MM.1S (cell line): Measurements from ENCODE around the gene HMHB1.

Experiments used
- CTCF ChIP-seq: fragments of 300-600 bp; sonication (generic); IDR thresholded peaks from 2 replicates; pipeline ENCODE4 v1.5.1; 2016; ENCODE audit warnings: antibody characterized with exemption, low read length, mixed read lengths
- EZH2 ChIP-seq: fragments of 300-600 bp; sonication (generic); optimal IDR thresholded peaks from 2 replicates; pipeline ENCODE3; 2017; ENCODE audit warnings: low read depth, mild to moderate bottlenecking, antibody characterized with exemption, low read length, mixed read lengths
- EZH2phosphoT487 ChIP-seq: fragments of 300-600 bp; sonication (generic); IDR thresholded peaks from 2 replicates; pipeline ENCODE4 v1.6.1; 2018; ENCODE audit warnings: antibody characterized with exemption, low read length

- TF ChIP-seq CTCF (no peak), EZH2phosphoT487 (no peak), EZH2 (no peak)
Measured at GRCh38 chr5:143850050-143850683, 38.2 kb downstream of the HMHB1 start.
